Thymus (tissue), 11 donors: ENCODE results near the gene RBFOX2. TPM values are rescaled to one million over a fixed set of nuclear protein-coding genes. Genes with fewer than 3 reads are reported as not detected.
A peak's percentile ranks its signal among the peaks of the same experiment; 100 is the strongest.

Experiments
- DNase-seq, 9 donors: peaks; one replicate each; pipeline ENCODE4 v3.0.0-alpha.2; 2013; ENCODE audit warnings: low spot score in 9 of 9, low read depth in 6 of 9, missing footprints in 1 of 9
- H3K27ac ChIP-seq, 2 donors: one replicate each; pipeline ENCODE4 v1.5.1; 2013; ENCODE audit warnings: control low read depth in 1 of 2, low read depth in 1 of 2, low read length in 1 of 2, mild to moderate bottlenecking in 1 of 2, moderate library complexity in 1 of 2
- H3K27me3 ChIP-seq, 2 donors: one replicate each; pipeline ENCODE4 v1.5.1; 2013; ENCODE audit warnings: low read length in 1 of 2; ENCODE audit not compliant: control insufficient read depth in 2 of 2, insufficient read depth in 1 of 2
- H3K36me3 ChIP-seq, 2 donors: one replicate each; pipeline ENCODE4 v1.5.1; 2013; ENCODE audit warnings: low read length in 1 of 2, mild to moderate bottlenecking in 1 of 2, moderate library complexity in 1 of 2; ENCODE audit not compliant: control insufficient read depth in 2 of 2, insufficient read depth in 2 of 2
- H3K4me1 ChIP-seq, 2 donors: one replicate each; pipeline ENCODE4 v1.5.1; 2013; ENCODE audit warnings: low read length in 2 of 2; ENCODE audit not compliant: control insufficient read depth in 2 of 2, insufficient read depth in 2 of 2
- H3K4me3 ChIP-seq, 2 donors: one replicate each; pipeline ENCODE4 v1.5.1; 2013; ENCODE audit warnings: low read length in 2 of 2, control low read depth in 1 of 2, mild to moderate bottlenecking in 1 of 2
- H3K9me3 ChIP-seq, 2 donors: one replicate each; pipeline ENCODE4 v1.5.1; 2013; ENCODE audit warnings: low read length in 1 of 2, mild to moderate bottlenecking in 1 of 2; ENCODE audit not compliant: control insufficient read depth in 2 of 2, insufficient read depth in 1 of 2
- WGBS: extraction: QIAGEN DNeasy Blood & Tissue Kit; methylation state at CpG from one replicate; pipeline ENCODE4 v1.1.7; 2013; 5-methylcytosine and 5-hydroxymethylcytosine counted together
- polyA plus RNA-seq: library from polyadenylated mRNA; stranded (reverse); fragments of 200-250 nt; gene quantifications from one replicate; pipeline ENCODE4 v1.2.3, GENCODE V29; 2013
- total RNA-seq: library from RNA; stranded (reverse); fragments of 120-200 nt; gene quantifications from one replicate; pipeline ENCODE4 v1.2.4, GENCODE V29; 2013
- donor health status: healthy.

The RBFOX2 gene
- total and polyA plus RNA-seq, 2 donors: 10.2 to 14.9 TPM

DNA sequence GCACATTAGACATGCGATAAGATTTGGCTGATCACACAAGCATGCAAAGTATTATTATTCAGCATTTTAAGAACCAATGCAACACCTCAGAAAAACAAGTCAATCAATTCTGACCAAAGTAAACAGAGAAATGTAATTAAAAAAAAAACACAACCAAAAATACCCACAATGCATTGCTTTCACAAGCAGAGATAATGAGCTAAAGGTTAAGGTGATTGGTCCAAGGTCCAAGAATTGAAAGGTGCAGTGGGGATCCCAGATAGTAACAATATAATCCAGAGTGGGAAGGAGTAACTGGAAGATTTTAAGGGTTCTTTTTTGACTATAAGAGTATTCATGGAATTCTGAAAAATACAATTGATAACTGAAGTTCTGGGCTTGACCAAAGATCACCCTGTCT, 271.9 kb downstream of the RBFOX2 start:
- no peaks in the 10 kb centered on the region for H3K9me3 ChIP-seq
- H3K4me1 ChIP-seq: peaks cover 3 to 10% of the 10 kb centered on the region in 2 donors
- 98% methylated on average over 1 of the region's 1 CpG for WGBS
- H3K36me3 ChIP-seq: no peaks in the 10 kb centered on the region
- no peak overlapping the region for H3K27ac ChIP-seq
- no peak overlapping the region for H3K4me3 ChIP-seq
- no peaks in the 10 kb centered on the region for H3K27me3 ChIP-seq
- no peak for DNase-seq

DNA sequence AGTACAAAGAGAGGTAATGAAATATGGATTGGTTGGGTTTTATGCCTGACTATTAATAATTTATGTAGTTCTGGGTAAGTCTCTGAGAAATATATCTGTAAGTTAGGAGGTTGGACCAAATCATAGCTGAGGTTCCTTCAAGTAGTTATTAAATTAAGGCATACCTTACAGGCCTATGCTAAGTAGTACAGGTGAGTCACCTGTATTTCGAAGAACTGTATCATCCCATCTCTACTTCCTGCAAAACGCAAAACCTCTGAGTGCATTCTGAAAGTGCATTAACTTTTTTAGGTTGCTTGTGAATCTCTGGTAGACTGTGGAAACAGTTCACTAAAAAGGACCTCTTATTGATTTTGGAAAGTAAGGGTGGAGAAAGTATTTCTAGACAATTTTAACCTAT, 273.9 kb downstream of the RBFOX2 start:
- H3K9me3 ChIP-seq: no peaks in the 10 kb centered on the region
- 95% methylated on average over 2 of the region's 2 CpGs for WGBS
- no peak overlapping the region for H3K4me3 ChIP-seq
- H3K27me3 ChIP-seq: no peaks in the 10 kb centered on the region
- H3K4me1 ChIP-seq: peaks cover 3 to 10% of the 10 kb centered on the region in 2 donors
- H3K27ac ChIP-seq: no peak overlapping the region
- DNase-seq: no peak
- H3K36me3 ChIP-seq: no peaks in the 10 kb centered on the region

DNA sequence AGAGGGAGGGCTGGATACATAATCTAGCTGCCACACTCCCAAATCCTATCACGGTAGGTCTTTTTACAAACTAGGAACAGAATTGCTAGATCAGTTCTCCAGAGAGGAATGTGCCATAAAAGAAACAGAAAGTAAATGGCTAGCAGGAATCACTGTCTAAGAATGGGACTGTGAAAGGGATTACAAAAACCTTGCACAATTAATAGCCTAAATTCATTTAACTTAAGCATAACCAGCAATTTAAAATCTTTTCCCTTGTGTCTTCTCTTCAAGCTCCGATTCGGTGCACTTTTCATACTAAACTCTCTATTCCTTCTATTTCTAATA, 275.8 kb downstream of the RBFOX2 start:
- Histone ChIP-seq H3K4me1 (peaks cover 3 to 10% of the 10 kb centered on the region in 2 donors), H3K4me3 (no peak overlapping the region), H3K27ac (peak overlapping the region in 1 of 2 donors; percentile 76), H3K27me3 (no peaks in the 10 kb centered on the region), H3K9me3 (no peaks in the 10 kb centered on the region), H3K36me3 (no peaks in the 10 kb centered on the region)
- 84% methylated on average over 3 of the region's 3 CpGs for WGBS
- DNase-seq: no peak

DNA sequence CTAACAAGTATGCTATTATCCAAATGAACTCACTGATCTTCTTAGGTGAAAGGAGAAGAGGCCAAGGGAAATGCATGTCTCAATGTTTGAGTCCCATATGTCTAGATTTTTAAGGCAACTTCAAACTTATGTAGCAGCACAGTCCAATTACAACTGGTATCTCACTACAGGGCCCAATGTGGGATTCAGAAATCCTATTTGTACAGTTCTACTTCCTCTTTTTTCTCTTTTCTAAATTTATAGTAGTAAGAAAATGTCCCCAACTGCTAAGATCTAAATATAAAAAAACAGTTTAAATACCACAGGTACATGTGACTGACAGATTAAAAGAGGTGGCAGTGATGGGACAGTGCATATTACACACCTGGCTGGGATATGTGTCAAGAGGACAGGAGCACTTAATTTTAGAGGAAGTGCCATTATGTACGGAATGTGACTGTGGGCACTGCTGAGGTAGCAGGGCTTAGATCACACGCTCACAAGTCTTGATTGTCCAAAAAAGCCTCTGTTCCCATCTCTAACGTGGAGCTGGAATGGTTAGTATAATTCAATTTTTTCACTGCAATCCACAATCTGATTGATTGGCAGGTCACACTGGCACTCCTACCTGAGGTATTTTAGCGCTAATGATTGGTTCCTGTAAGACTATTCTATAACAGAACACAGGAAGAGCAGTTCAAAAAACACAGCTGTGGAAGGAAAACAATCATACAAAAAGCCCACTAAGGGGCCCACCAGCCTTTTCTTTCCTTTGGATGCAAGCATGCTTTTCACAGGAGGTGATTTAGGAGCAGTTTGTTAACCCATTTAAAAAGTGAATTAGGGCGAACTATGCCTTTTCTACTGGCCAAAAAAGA, 276.4 kb downstream of the RBFOX2 start:
- Histone ChIP-seq H3K27me3 (no peaks in the 10 kb centered on the region), H3K4me3 (peak overlapping the region in 1 of 2 donors; percentile 6), H3K27ac (peak overlapping the region; percentile 25 to 76), H3K36me3 (no peaks in the 10 kb centered on the region), H3K9me3 (no peaks in the 10 kb centered on the region), H3K4me1 (peaks cover 3 to 10% of the 10 kb centered on the region in 2 donors)
- DNase-seq: peak; percentile 15 to 73 (median 28)
- WGBS: 28% methylated on average over 5 of the region's 5 CpGs

DNA sequence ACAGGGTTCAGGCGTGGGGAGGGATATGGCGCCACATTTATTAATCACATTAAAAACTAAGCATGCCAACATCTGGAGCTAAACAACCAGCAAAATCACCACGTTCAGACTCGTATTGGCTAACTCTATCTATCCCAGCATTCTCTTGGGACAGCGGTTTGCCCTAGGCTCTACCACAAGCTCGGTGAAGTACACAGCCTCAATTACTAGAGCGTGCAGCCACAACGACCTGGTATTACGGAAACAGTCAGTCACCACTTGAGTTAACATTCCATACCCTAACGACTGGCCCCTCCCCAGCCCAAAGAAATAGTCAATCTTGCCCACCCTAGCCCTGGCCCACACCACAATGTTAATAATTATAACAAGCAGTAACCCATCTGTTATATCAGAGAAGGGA, 278.8 kb downstream of the RBFOX2 start:
- Histone ChIP-seq H3K36me3 (no peaks in the 10 kb centered on the region), H3K27me3 (no peaks in the 10 kb centered on the region), H3K4me3 (no peak overlapping the region), H3K27ac (no peak overlapping the region), H3K9me3 (no peaks in the 10 kb centered on the region), H3K4me1 (peaks cover 3 to 10% of the 10 kb centered on the region in 2 donors)
- 94% methylated on average over 10 of the region's 10 CpGs for WGBS
- DNase-seq: no peak

DNA sequence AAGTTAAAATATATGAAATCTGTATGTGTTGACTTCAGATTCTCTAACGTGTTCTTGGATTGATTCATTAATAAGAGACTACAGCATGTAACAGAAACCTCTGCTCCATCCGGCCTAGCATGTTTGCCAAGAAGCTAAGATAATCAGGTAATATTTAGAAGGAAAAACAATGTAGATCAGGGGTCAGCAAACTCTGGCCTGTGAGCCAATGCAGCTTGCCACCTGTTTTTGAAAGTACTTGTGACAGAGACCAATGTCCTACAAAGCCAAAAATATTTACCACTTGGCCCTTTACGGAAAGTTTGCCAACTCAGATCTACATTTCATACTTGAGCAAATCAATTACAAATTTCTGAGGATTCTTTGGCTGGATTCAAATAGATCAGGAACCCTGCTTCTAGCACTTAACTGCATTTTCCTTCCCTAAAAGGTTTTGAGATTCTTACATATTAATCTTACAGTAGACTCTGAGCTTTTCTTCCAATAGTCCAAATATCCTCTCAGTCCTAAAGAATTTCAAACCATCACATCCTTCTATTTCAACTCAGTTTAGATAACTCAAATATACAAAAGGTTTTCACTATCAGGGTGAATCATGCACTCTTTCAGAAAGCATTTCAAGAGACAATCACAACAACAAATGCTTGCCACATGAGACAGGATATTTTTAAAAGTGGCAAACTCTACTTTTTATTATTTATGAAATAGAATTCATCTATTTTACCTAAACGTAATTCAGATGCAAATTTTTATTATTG, 281.5 kb downstream of the RBFOX2 start:
- Histone ChIP-seq H3K27ac (no peak overlapping the region), H3K4me3 (no peak overlapping the region), H3K4me1 (peaks cover 0 to under 1% of the 10 kb centered on the region in 2 donors), H3K36me3 (no peaks in the 10 kb centered on the region), H3K9me3 (no peaks in the 10 kb centered on the region), H3K27me3 (no peaks in the 10 kb centered on the region)
- no peak for DNase-seq
- WGBS: 96% methylated on average over 4 of the region's 4 CpGs

DNA sequence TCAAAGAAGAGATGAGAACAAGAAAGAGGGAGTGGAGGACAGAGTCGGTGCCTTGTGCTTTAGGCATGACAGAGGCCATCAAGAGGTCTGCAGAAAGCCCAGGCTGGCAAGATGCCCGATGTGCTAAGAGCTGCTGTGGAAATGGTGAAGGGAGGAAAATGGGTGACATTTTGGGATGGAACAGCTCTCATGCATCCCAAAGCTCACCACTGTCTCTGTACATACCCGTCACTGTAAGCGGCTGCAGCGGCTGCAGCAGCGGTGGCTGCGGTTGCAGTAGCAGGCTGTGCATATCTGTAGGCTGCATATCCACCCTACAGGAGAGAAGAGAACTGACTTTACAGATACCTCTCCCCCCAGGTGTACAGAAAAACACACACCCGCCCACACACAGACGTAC, 282.4 kb downstream of the RBFOX2 start:
- Histone ChIP-seq H3K27ac (no peak overlapping the region), H3K9me3 (no peaks in the 10 kb centered on the region), H3K36me3 (no peaks in the 10 kb centered on the region), H3K27me3 (no peaks in the 10 kb centered on the region), H3K4me3 (no peak overlapping the region), H3K4me1 (no peaks in the 10 kb centered on the region)
- DNase-seq: no peak
- WGBS: 96% methylated on average over 9 of the region's 9 CpGs

DNA sequence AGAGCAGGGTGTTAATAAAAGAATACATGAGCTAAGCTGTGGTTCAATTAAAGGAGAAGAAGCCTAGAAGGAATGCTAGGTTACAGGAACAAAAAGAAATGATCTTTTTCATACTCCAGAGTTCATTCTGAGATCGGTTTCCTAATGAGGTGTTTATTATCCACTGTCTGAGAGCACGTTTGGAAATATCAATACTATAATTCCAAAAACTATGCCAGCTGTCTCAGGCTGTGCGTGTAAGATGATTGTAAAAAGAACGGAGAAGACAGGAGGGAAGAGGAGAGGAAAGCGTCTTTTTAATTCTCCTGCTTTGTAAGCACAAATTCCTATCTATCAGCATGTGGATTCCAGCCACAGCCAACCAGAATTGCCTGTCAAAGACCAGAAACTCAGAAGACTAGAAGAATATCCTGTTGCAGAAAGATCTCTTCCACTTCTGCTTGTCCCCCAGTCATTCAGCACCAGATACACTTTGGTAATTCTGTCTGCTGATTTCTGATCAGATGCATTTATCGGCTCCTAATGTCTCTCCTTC, 285.2 kb downstream of the RBFOX2 start:
- DNase-seq: no peak
- Histone ChIP-seq H3K4me1 (no peaks in the 10 kb centered on the region), H3K36me3 (no peaks in the 10 kb centered on the region), H3K9me3 (no peaks in the 10 kb centered on the region), H3K27ac (no peak overlapping the region), H3K27me3 (no peaks in the 10 kb centered on the region), H3K4me3 (no peak overlapping the region)
- 95% methylated on average over 6 of the region's 6 CpGs for WGBS
